ENCODE measurements around the gene IL4R. TPM values are rescaled to one million over a fixed set of nuclear protein-coding genes. Genes with fewer than 3 reads are reported as not detected.
A peak's percentile ranks its signal among the peaks of the same experiment; 100 is the strongest.

Gene IL4R
- total and polyA plus RNA-seq, 2 of the 13 experiments (the other 11 are each of a cell fraction or from before 2014, with no cell fraction given): 15.9 to 49.6 TPM

DNA sequence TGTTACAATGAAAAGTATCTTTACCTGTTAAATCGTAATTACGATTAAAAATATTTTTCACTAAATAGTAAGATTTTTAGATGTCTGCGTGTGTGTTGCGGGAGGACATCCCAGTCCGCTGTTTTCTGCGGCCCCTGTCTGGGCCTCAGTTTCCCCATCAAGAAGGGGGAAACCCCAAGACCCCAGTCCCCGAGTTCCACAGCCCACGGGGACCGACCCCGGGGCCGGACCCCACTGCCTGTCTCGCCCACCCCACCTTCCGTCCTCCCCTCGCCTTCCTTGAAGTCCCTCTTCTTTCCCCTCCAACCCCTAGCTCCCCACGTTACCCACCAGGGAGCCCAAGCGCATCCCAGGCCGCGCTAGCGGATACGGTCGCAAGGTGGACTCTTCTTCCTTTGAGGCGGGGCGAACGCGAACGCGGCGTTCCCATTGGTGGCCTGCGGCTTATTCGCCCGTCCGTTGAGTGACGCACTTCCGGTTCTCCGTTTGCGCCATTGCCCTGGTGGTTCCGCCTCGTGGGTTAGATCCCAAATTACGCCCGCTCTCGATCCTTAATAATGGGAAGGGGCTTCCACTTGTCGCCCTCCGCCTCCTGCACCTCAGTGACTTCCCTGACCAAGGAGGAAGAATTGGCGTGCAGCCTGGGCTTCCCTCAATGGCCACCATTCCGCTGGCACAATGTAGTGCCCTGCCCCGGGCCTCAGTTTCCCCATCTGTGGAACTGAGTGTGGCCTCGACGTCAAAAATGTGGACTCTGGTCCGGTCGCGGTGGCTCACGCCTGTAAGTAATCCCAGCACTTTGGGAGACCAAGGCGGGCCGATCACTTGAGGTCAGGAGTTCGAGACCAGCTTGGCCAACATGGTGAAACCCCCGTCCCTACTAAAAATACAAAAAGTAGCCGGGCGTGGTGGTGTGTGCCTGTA is 45.1 kb upstream of the IL4R start, which contains the start of gene NSMCE1 (continued):
- TF ChIP-seq, protein P1, sequence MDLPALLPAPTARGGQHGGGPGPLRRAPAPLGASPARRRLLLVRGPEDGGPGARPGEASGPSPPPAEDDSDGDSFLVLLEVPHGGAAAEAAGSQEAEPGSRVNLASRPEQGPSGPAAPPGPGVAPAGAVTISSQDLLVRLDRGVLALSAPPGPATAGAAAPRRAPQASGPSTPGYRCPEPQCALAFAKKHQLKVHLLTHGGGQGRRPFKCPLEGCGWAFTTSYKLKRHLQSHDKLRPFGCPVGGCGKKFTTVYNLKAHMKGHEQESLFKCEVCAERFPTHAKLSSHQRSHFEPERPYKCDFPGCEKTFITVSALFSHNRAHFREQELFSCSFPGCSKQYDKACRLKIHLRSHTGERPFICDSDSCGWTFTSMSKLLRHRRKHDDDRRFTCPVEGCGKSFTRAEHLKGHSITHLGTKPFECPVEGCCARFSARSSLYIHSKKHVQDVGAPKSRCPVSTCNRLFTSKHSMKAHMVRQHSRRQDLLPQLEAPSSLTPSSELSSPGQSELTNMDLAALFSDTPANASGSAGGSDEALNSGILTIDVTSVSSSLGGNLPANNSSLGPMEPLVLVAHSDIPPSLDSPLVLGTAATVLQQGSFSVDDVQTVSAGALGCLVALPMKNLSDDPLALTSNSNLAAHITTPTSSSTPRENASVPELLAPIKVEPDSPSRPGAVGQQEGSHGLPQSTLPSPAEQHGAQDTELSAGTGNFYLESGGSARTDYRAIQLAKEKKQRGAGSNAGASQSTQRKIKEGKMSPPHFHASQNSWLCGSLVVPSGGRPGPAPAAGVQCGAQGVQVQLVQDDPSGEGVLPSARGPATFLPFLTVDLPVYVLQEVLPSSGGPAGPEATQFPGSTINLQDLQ (CRISPR knock-in tag; IDR thresholded peaks at IDR 0.05): peak; percentile 59; the same call in 1 of the 2 replicates
- peak; percentile 76; the same call in 1 of the 2 replicates for TF ChIP-seq TARDBP (CRISPR knock-in tag; IDR thresholded peaks at IDR 0.05)
- TF ChIP-seq, protein P2, sequence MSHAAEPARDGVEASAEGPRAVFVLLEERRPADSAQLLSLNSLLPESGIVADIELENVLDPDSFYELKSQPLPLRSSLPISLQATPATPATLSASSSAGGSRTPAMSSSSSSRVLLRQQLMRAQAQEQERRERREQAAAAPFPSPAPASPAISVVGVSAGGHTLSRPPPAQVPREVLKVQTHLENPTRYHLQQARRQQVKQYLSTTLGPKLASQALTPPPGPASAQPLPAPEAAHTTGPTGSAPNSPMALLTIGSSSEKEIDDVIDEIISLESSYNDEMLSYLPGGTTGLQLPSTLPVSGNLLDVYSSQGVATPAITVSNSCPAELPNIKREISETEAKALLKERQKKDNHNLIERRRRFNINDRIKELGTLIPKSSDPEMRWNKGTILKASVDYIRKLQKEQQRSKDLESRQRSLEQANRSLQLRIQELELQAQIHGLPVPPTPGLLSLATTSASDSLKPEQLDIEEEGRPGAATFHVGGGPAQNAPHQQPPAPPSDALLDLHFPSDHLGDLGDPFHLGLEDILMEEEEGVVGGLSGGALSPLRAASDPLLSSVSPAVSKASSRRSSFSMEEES (CRISPR knock-in tag; IDR thresholded peaks at IDR 0.05): 0 out of 2 replicates have a peak, but pooled peaks have one; percentile 34
- TF ChIP-seq ZFP82 (CRISPR knock-in tag; IDR thresholded peaks at IDR 0.05; ENCODE audit: borderline replicate concordance): peak; percentile 87; the same call in 1 of the 2 replicates
- TF ChIP-seq, protein P3, sequence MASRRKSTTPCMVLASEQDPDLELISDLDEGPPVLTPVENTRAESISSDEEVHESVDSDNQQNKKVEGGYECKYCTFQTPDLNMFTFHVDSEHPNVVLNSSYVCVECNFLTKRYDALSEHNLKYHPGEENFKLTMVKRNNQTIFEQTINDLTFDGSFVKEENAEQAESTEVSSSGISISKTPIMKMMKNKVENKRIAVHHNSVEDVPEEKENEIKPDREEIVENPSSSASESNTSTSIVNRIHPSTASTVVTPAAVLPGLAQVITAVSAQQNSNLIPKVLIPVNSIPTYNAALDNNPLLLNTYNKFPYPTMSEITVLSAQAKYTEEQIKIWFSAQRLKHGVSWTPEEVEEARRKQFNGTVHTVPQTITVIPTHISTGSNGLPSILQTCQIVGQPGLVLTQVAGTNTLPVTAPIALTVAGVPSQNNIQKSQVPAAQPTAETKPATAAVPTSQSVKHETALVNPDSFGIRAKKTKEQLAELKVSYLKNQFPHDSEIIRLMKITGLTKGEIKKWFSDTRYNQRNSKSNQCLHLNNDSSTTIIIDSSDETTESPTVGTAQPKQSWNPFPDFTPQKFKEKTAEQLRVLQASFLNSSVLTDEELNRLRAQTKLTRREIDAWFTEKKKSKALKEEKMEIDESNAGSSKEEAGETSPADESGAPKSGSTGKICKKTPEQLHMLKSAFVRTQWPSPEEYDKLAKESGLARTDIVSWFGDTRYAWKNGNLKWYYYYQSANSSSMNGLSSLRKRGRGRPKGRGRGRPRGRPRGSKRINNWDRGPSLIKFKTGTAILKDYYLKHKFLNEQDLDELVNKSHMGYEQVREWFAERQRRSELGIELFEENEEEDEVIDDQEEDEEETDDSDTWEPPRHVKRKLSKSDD (CRISPR knock-in tag; IDR thresholded peaks at IDR 0.05; ENCODE audit: low read depth): peak; percentile 36; the same call in 1 of the 2 replicates
- TF ChIP-seq, protein P4, sequence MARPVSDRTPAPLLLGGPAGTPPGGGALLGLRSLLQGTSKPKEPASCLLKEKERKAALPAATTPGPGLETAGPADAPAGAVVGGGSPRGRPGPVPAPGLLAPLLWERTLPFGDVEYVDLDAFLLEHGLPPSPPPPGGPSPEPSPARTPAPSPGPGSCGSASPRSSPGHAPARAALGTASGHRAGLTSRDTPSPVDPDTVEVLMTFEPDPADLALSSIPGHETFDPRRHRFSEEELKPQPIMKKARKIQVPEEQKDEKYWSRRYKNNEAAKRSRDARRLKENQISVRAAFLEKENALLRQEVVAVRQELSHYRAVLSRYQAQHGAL (CRISPR knock-in tag; IDR thresholded peaks at IDR 0.05; ENCODE audit: not compliant biosample characterization): no peak
- TF ChIP-seq ZNF552 (CRISPR knock-in tag; IDR thresholded peaks at IDR 0.05; ENCODE audit: borderline replicate concordance): peak; percentile 89
- TF ChIP-seq MYC (CRISPR knock-in tag; IDR thresholded peaks at IDR 0.05; ENCODE audit: borderline replicate concordance): peak; percentile 94
- TF ChIP-seq MXI1 (IDR thresholded peaks at IDR 0.05; ENCODE audit: borderline replicate concordance, low read depth, low read length): peak; percentile 61; the same call in 1 of the 3 replicates
- TF ChIP-seq, protein P5, sequence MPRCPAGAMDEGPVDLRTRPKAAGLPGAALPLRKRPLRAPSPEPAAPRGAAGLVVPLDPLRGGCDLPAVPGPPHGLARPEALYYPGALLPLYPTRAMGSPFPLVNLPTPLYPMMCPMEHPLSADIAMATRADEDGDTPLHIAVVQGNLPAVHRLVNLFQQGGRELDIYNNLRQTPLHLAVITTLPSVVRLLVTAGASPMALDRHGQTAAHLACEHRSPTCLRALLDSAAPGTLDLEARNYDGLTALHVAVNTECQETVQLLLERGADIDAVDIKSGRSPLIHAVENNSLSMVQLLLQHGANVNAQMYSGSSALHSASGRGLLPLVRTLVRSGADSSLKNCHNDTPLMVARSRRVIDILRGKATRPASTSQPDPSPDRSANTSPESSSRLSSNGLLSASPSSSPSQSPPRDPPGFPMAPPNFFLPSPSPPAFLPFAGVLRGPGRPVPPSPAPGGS (CRISPR knock-in tag; IDR thresholded peaks at IDR 0.05): no peak
- no peak for TF ChIP-seq PRMT3 (CRISPR knock-in tag; IDR thresholded peaks at IDR 0.05; ENCODE audit: borderline replicate concordance, low read depth)
- TF ChIP-seq ZNF782 (CRISPR knock-in tag; IDR thresholded peaks at IDR 0.05; ENCODE audit: borderline replicate concordance): peak; percentile 76
- TF ChIP-seq, protein P6, sequence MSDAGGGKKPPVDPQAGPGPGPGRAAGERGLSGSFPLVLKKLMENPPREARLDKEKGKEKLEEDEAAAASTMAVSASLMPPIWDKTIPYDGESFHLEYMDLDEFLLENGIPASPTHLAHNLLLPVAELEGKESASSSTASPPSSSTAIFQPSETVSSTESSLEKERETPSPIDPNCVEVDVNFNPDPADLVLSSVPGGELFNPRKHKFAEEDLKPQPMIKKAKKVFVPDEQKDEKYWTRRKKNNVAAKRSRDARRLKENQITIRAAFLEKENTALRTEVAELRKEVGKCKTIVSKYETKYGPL (CRISPR knock-in tag; IDR thresholded peaks at IDR 0.05): no peak
- no peak for TF ChIP-seq ZNF747 (CRISPR knock-in tag; IDR thresholded peaks at IDR 0.05; ENCODE audit: borderline replicate concordance)

Data from HepG2 (cell line).